Activated T-cell treated with anti-CD3 and anti-CD28 coated beads, Interleukin-2, amount 50 U/mL, for 72 hours (primary cell): ENCODE data around the gene OPCML. TPM values are rescaled to one million over a fixed set of nuclear protein-coding genes. Genes with fewer than 3 reads are reported as not detected.

Experiments
- ATAC-seq, 2 donors: fragments of 150-1000 bp; cut with Tn5 transposase; replicated peaks in 1 of 2; 2 replicates each; pipeline ENCODE4 v1.10.0; 2021; ENCODE audit warnings: moderate library complexity in 2 of 2, mild to moderate bottlenecking in 1 of 2
- DNase-seq, 2 donors: peaks; one replicate each; pipeline ENCODE4 v3.0.0; 2021 to 2022; ENCODE audit warnings: mixed read lengths in 1 of 2
- H3K27ac Mint-ChIP-seq: one replicate; pipeline ENCODE4 v1.8.0; 2022; ENCODE audit warnings: mild to moderate bottlenecking, moderate library complexity, mixed read lengths
- H3K27me3 Mint-ChIP-seq: one replicate; pipeline ENCODE4 v1.8.0; 2022; ENCODE audit warnings: low read depth, mixed read lengths
- H3K36me3 Mint-ChIP-seq, 2 donors: one replicate each; pipeline ENCODE4 v1.8.0; 2022; ENCODE audit warnings: mixed read lengths in 2 of 2, mild to moderate bottlenecking in 1 of 2; ENCODE audit not compliant: insufficient read depth in 2 of 2
- H3K4me1 Mint-ChIP-seq: one replicate; pipeline ENCODE4 v1.8.0; 2022; ENCODE audit warnings: low read depth, mixed read lengths
- H3K4me3 Mint-ChIP-seq, 2 donors: one replicate each; pipeline ENCODE4 v1.8.0; 2022; ENCODE audit warnings: mild to moderate bottlenecking in 2 of 2, mixed read lengths in 2 of 2, moderate library complexity in 2 of 2
- H3K9me3 Mint-ChIP-seq, 2 donors: one replicate each; pipeline ENCODE4 v1.8.0; 2022; ENCODE audit warnings: mixed read lengths in 2 of 2
- total RNA-seq, 2 donors: library from RNA; stranded (reverse); gene quantifications; one replicate each; pipeline ENCODE4 v1.2.3, GENCODE V29; 2022

The OPCML gene
- total RNA-seq, 2 donors from 2014 or later, result not detected

- no peaks in the 10 kb centered on the region for H3K27me3 Mint-ChIP-seq
- peaks cover 0 to 2% of the 10 kb centered on the region in 2 donors for H3K9me3 Mint-ChIP-seq
- peaks cover 19% of the 10 kb centered on the region for H3K4me1 Mint-ChIP-seq
- H3K4me3 Mint-ChIP-seq, result peak overlapping the region; percentile 52
- no peaks in the 10 kb centered on the region for H3K36me3 Mint-ChIP-seq
- ATAC-seq, result peak; percentile 20 to 27
- DNase-seq, result no peak
- no peak overlapping the region for H3K27ac Mint-ChIP-seq
These were observed 812.6 kb downstream of the OPCML start for GRCh38 chr11:132719684-132720083.

GRCh38 chr11:132718711-132719671 lies 813.3 kb downstream of the OPCML start:
- H3K36me3 Mint-ChIP-seq, result no peaks in the 10 kb centered on the region
- DNase-seq, result peak; percentile 45 to 71
- H3K4me3 Mint-ChIP-seq, result peak overlapping the region; percentile 52
- no peaks in the 10 kb centered on the region for H3K27me3 Mint-ChIP-seq
- peak; percentile 91 to 96 for ATAC-seq
- H3K4me1 Mint-ChIP-seq, result peaks cover 19% of the 10 kb centered on the region
- H3K27ac Mint-ChIP-seq, result peak overlapping the region; percentile 11
- no peaks in the 10 kb centered on the region for H3K9me3 Mint-ChIP-seq

GRCh38 chr11:132717824-132718223 lies 814.5 kb downstream of the OPCML start:
- Mint-ChIP-seq H3K4me1 (peaks cover 19% of the 10 kb centered on the region), H3K4me3 (peak overlapping the region in 1 of 2 donors; percentile 31), H3K9me3 (no peaks in the 10 kb centered on the region), H3K27me3 (no peaks in the 10 kb centered on the region), H3K27ac (no peak overlapping the region), H3K36me3 (no peaks in the 10 kb centered on the region)
- DNase-seq (no peak), ATAC-seq (no peak)

- Mint-ChIP-seq H3K36me3 (no peaks in the 10 kb centered on the region), H3K27me3 (no peaks in the 10 kb centered on the region), H3K27ac (no peak overlapping the region), H3K4me3 (no peak overlapping the region), H3K4me1 (peaks cover 19% of the 10 kb centered on the region), H3K9me3 (no peaks in the 10 kb centered on the region)
- DNase-seq (no peak), ATAC-seq (no peak)
These were observed 816.3 kb downstream of the OPCML start for GRCh38 chr11:132716037-132716436.

GRCh38 chr11:132714859-132715440 lies 817.4 kb downstream of the OPCML start:
- Mint-ChIP-seq H3K27me3 (no peaks in the 10 kb centered on the region), H3K27ac (no peak overlapping the region), H3K36me3 (no peaks in the 10 kb centered on the region), H3K9me3 (no peaks in the 10 kb centered on the region), H3K4me1 (peaks cover 19% of the 10 kb centered on the region), H3K4me3 (no peak overlapping the region)
- DNase-seq (no peak), ATAC-seq (no peak)

GRCh38 chr11:132712466-132712865 lies 819.8 kb downstream of the OPCML start:
- no peaks in the 10 kb centered on the region for H3K27me3 Mint-ChIP-seq

GRCh38 chr11:132704781-132705375 lies 827.4 kb downstream of the OPCML start:
- H3K4me3 Mint-ChIP-seq, result no peak overlapping the region

More at GRCh38 chr11:132712466-132712865, 819.8 kb downstream of the OPCML start:
- Mint-ChIP-seq H3K36me3 (no peaks in the 10 kb centered on the region), H3K4me3 (no peak overlapping the region), H3K9me3 (no peaks in the 10 kb centered on the region), H3K27ac (no peak overlapping the region), H3K4me1 (no peaks in the 10 kb centered on the region)
- DNase-seq (no peak), ATAC-seq (no peak)

GRCh38 chr11:132692891-132693290 lies 839.4 kb downstream of the OPCML start:
- no peaks in the 10 kb centered on the region for H3K4me1 Mint-ChIP-seq
- H3K4me3 Mint-ChIP-seq, result no peak overlapping the region
- no peaks in the 10 kb centered on the region for H3K36me3 Mint-ChIP-seq
- peaks cover 0 to 6% of the 10 kb centered on the region in 2 donors for H3K9me3 Mint-ChIP-seq
- ATAC-seq (no peak), DNase-seq (no peak)
- H3K27ac Mint-ChIP-seq, result no peak overlapping the region
- no peaks in the 10 kb centered on the region for H3K27me3 Mint-ChIP-seq

More at GRCh38 chr11:132704781-132705375, 827.4 kb downstream of the OPCML start:
- H3K27ac Mint-ChIP-seq, result no peak overlapping the region
- peaks cover 16 to 17% of the 10 kb centered on the region in 2 donors for H3K9me3 Mint-ChIP-seq
- ATAC-seq (no peak), DNase-seq (no peak)
- no peaks in the 10 kb centered on the region for H3K27me3 Mint-ChIP-seq
- H3K36me3 Mint-ChIP-seq, result peaks cover 6 to 10% of the 10 kb centered on the region in 2 donors
- no peaks in the 10 kb centered on the region for H3K4me1 Mint-ChIP-seq

GRCh38 chr11:132691848-132692550 lies 840.3 kb downstream of the OPCML start:
- Mint-ChIP-seq H3K9me3 (peaks cover 0 to 6% of the 10 kb centered on the region in 2 donors), H3K36me3 (no peaks in the 10 kb centered on the region)
- no peak for ATAC-seq

GRCh38 chr11:132686886-132687285 lies 845.4 kb downstream of the OPCML start:
- H3K4me1 Mint-ChIP-seq, result peaks cover 4% of the 10 kb centered on the region
- no peak for DNase-seq

More at GRCh38 chr11:132691848-132692550, 840.3 kb downstream of the OPCML start:
- no peaks in the 10 kb centered on the region for H3K27me3 Mint-ChIP-seq
- no peak overlapping the region for H3K4me3 Mint-ChIP-seq
- DNase-seq, result no peak
- no peak overlapping the region for H3K27ac Mint-ChIP-seq
- H3K4me1 Mint-ChIP-seq, result no peaks in the 10 kb centered on the region

GRCh38 chr11:132685174-132685611 lies 847.1 kb downstream of the OPCML start:
- no peak overlapping the region for H3K27ac Mint-ChIP-seq
- peaks cover 4% of the 10 kb centered on the region for H3K4me1 Mint-ChIP-seq
- H3K27me3 Mint-ChIP-seq, result no peaks in the 10 kb centered on the region
- H3K36me3 Mint-ChIP-seq, result no peaks in the 10 kb centered on the region
- ATAC-seq (no peak), DNase-seq (no peak)
- no peak overlapping the region for H3K4me3 Mint-ChIP-seq
- H3K9me3 Mint-ChIP-seq, result no peaks in the 10 kb centered on the region

More at GRCh38 chr11:132686886-132687285, 845.4 kb downstream of the OPCML start:
- ATAC-seq, result no peak
- no peak overlapping the region for H3K4me3 Mint-ChIP-seq
- H3K36me3 Mint-ChIP-seq, result no peaks in the 10 kb centered on the region
- no peaks in the 10 kb centered on the region for H3K27me3 Mint-ChIP-seq
- no peak overlapping the region for H3K27ac Mint-ChIP-seq
- H3K9me3 Mint-ChIP-seq, result no peaks in the 10 kb centered on the region

- Mint-ChIP-seq H3K27me3 (no peaks in the 10 kb centered on the region), H3K4me1 (peaks cover 4% of the 10 kb centered on the region), H3K27ac (no peak overlapping the region), H3K4me3 (no peak overlapping the region), H3K36me3 (no peaks in the 10 kb centered on the region), H3K9me3 (no peaks in the 10 kb centered on the region)
- no peak for ATAC-seq
- no peak for DNase-seq
These were observed 848.7 kb downstream of the OPCML start for GRCh38 chr11:132683602-132684001.
